Heart left ventricle (tissue), 16 donors: Measurements from ENCODE around the gene ABHD12B. TPM values are rescaled to one million over a fixed set of nuclear protein-coding genes. Genes with fewer than 3 reads are reported as not detected.

Experiments used
- ATAC-seq, 4 donors: fragments of 200-7000 bp; cut with Tn5 transposase; one replicate each; pipeline ENCODE4 v1.9.1; 2020 to 2022; ENCODE audit warnings: moderate library complexity in 4 of 4, mild to moderate bottlenecking in 3 of 4, moderate number of reproducible peaks in 1 of 4
- DNase-seq, 5 donors: peaks; one replicate each; pipeline ENCODE4 v3.0.0-alpha.2; 2020
- H3K27ac ChIP-seq, 12 donors: fragments of 200-600 bp; sonication (generic) in 4 of 12; one replicate each; pipeline versions ENCODE4 v1.5.0 to v1.8.0; 2016 to 2022; ENCODE audit warnings: mild to moderate bottlenecking in 2 of 12
- H3K27me3 ChIP-seq, 9 donors: fragments of 200-600 bp; sonication (generic) in 2 of 9; one replicate each; pipeline versions ENCODE4 v1.5.1 to v1.8.0; 2016 to 2022; ENCODE audit warnings: mild to moderate bottlenecking in 3 of 9
- H3K36me3 ChIP-seq, 9 donors: fragments of 200-600 bp; sonication (generic) in 2 of 9; one replicate each; pipeline versions ENCODE4 v1.5.0 to v1.8.0; 2018 to 2022; ENCODE audit warnings: mild to moderate bottlenecking in 2 of 9
- H3K4me1 ChIP-seq, 12 donors: fragments of 200-600 bp; sonication (generic) in 4 of 12; one replicate each; pipeline versions ENCODE4 v1.5.0 to v1.8.0; 2016 to 2022; ENCODE audit warnings: mild to moderate bottlenecking in 3 of 12
- H3K4me3 ChIP-seq, 12 donors: fragments of 200-600 bp; sonication (generic) in 4 of 12; one replicate each; pipeline versions ENCODE4 v1.5.0 to v1.8.0; 2017 to 2022; ENCODE audit warnings: mild to moderate bottlenecking in 9 of 12, moderate library complexity in 4 of 12
- H3K9me3 ChIP-seq, 12 donors: fragments of 200-600 bp; sonication (generic) in 4 of 12; one replicate each; pipeline versions ENCODE4 v1.5.0 to v1.8.0; 2016 to 2022; ENCODE audit warnings: mild to moderate bottlenecking in 1 of 12
- POLR2A ChIP-seq, 2 donors: fragments of 450-650 bp; IDR thresholded peaks; one replicate each; pipeline ENCODE4 v1.6.1; 2017; ENCODE audit warnings: antibody characterized with exemption in 2 of 2, mild to moderate bottlenecking in 2 of 2, moderate library complexity in 2 of 2
- WGBS, 4 donors: extraction: QIAGEN DNeasy Blood & Tissue Kit in 2 of 4; methylation state at CpG; one replicate each; pipeline versions ENCODE4 v1.1.5 to v1.1.7; 2013 to 2018; 5-methylcytosine and 5-hydroxymethylcytosine counted together
- intact Hi-C, 10 donors: fragments of 100-400 bp; cut with DNase I; formaldehyde crosslinking; loops; one replicate each; pipeline versions ENCODE4 v1.11.1 to v1.14.2; 2022
- polyA plus RNA-seq, 2 donors: library from polyadenylated mRNA; stranded (reverse); fragments of 200-250 nt; gene quantifications; one replicate each; pipeline ENCODE4 v1.2.3, GENCODE V29; 2013
- total RNA-seq, 9 donors: library from RNA; depleted of rRNA in 2 of 9; stranded (reverse); fragments of >200 nt in 2 of 9; fragmentation: NEBNext Ultra II Directional in 3 of 9; extraction: Animal tissue kit (Norgen Biotek cat#: 25700) in 3 of 9; gene quantifications; one replicate each; pipeline versions ENCODE4 v1.1.0 to v1.2.4, GENCODE V29; 2016 to 2023
- TF ChIP-seq, protein P1 (sequence below), 12 donors: fragments of 200-600 bp; sonication (generic) in 4 of 12; IDR thresholded peaks; one replicate each; pipeline versions ENCODE4 v1.5.0 to v1.8.0; 2018 to 2022; ENCODE audit warnings: antibody characterized with exemption in 12 of 12, mild to moderate bottlenecking in 5 of 12
- donor health status: ischemic (EF 13 %, LVEDD 7.1; RV severe dilation, severe dysfunction).
- donor health status: healthy with polysubstance abuse.
- donor health status: DM: no; HTN: yes; CAD: no.
- donor health status: DM: no; HTN: no; CAD: no.
- donor health status: ischemic (EF 25% LVEDD 6.9; RV normal size, moderate dysfunction).
- donor health status: ischemic (EF 25% LVEDD 5.7; RV mildly dilated, moderate dysfunction).
- donor health status: healthy.
- donor health status: DM: yes; HTN: yes; CAD: no.
- donor health status: ischemic (EF 35%, LVEDD 5.7; RV mildly dilated, moderate dysfunction).
- donor health status: nonischemic (EF 11% LVEDD 7.7; RV severe dilation, severe dysfunction).
- donor health status: DM: yes; HTN: yes; CAD: no.
- donor health status: PGD.
- donor health status: ischemic (EF 29% LVEDD 5.4; RV normal size, mild dysfunction).
- donor health status: nonischemic (EF 23%, LVEDD 6.1; RV moderate dilation, normal function).

ABHD12B gene
- total and polyA plus RNA-seq, 11 donors, result 1.2 TPM; not detected in 10

DNA sequence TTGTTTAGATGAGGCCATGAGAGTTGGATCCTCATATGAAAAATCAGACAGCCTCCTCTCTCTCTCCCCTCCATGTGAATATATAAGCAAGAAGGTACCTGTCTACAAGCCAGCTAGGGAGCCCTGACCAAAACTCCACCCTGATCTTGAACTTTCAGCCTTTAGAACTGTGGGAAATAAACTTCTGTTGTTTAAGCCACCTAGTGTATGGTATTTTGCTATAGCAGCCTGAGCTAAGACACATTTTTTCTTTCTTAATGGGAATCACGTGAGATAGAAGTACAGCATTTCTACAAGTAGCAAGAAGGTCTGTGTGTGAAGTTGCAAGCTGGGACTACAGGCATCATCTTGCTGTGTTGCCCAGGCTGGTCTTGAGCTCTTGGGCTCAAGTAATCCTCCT is 16.3 kb upstream of the ABHD12B start:
- 53 to 82% (median 70%) methylated on average over 1 of the region's 1 CpG for WGBS, 4 donors
- TF ChIP-seq POLR2A (IDR thresholded peaks at IDR 0.05), result no peak
- TF ChIP-seq, protein P1, sequence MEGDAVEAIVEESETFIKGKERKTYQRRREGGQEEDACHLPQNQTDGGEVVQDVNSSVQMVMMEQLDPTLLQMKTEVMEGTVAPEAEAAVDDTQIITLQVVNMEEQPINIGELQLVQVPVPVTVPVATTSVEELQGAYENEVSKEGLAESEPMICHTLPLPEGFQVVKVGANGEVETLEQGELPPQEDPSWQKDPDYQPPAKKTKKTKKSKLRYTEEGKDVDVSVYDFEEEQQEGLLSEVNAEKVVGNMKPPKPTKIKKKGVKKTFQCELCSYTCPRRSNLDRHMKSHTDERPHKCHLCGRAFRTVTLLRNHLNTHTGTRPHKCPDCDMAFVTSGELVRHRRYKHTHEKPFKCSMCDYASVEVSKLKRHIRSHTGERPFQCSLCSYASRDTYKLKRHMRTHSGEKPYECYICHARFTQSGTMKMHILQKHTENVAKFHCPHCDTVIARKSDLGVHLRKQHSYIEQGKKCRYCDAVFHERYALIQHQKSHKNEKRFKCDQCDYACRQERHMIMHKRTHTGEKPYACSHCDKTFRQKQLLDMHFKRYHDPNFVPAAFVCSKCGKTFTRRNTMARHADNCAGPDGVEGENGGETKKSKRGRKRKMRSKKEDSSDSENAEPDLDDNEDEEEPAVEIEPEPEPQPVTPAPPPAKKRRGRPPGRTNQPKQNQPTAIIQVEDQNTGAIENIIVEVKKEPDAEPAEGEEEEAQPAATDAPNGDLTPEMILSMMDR (IDR thresholded peaks at IDR 0.05), result no peak
- intact Hi-C loops, result loop anchor here in 2 of 10 donors (5.0 kb wide), 1 partner anchor 73 kb away; no protein-coding TSS in a partner anchor

DNA sequence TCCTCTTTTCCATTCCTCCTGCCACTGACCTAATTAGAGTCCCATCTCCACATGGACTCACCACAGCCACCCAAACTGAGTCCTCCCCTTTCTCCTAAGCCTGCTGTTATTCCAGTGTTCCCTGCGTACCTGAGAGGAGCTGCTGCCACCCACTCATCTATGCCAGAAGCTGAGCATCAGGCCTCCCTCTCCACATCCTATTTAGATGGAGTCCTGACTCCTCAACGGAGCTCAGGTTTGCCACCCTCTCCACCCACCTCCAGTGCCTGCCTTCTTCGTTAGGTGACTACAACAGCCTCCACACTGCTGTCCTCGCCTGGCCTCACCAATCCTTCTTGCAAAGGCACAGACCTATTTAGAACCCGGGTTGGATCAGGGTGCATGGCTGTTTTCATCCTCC is 15.2 kb upstream of the ABHD12B start:
- Histone ChIP-seq H3K27ac (no peak overlapping the region), H3K4me1 (peaks cover 0 to 11% (median 6%) of the 10 kb centered on the region in 12 donors), H3K36me3 (no peaks in the 10 kb centered on the region), H3K9me3 (no peaks in the 10 kb centered on the region), H3K27me3 (no peaks in the 10 kb centered on the region), H3K4me3 (no peak overlapping the region)
- ATAC-seq (no peak), DNase-seq (no peak)
- TF ChIP-seq POLR2A (IDR thresholded peaks at IDR 0.05), result no peak
- TF ChIP-seq, protein P1 (IDR thresholded peaks at IDR 0.05), result no peak
- 77 to 90% (median 83%) methylated on average over 5 of the region's 5 CpGs for WGBS, 4 donors
- intact Hi-C loops, result loop anchor here in 2 of 10 donors (5.0 kb wide), 1 partner anchor 74 kb away; no protein-coding TSS in a partner anchor

More for the DNA sequence above, 16.3 kb upstream of the ABHD12B start:
- peaks cover 0 to 11% (median 6%) of the 10 kb centered on the region in 12 donors for H3K4me1 ChIP-seq
- H3K36me3 ChIP-seq, result no peaks in the 10 kb centered on the region
- H3K4me3 ChIP-seq, result no peak overlapping the region
- no peaks in the 10 kb centered on the region for H3K9me3 ChIP-seq
- no peak for ATAC-seq
- no peak overlapping the region for H3K27ac ChIP-seq
- H3K27me3 ChIP-seq, result no peaks in the 10 kb centered on the region
- DNase-seq, result no peak

DNA sequence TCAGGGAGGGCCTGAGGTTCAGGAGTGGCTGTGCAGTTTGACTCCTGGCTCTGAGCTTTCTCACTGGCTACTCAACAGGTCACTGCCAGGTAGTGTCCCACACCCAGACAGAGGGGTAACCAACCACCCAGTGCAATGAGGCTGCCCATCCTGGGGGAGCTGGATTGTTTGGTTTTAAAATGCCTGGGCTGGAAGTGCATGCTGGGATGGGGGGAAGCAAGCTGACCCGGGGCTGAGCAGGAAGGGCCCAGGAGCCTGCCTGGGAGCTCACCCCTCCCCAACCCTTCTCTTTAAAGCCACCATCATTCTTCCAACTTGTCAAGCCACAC is 12.6 kb upstream of the ABHD12B start:
- 0 to 3% (median 0%) methylated on average over 1 of the region's 1 CpG for WGBS, 4 donors
- H3K4me1 ChIP-seq, result peaks cover 0 to 11% (median 6%) of the 10 kb centered on the region in 12 donors
- no peaks in the 10 kb centered on the region for H3K36me3 ChIP-seq
- ATAC-seq, result peak in 2 of 4 donors; percentile 4 to 21
- peak overlapping the region in 9 of 12 donors; percentile 8 to 86 (median 63) for H3K27ac ChIP-seq
- H3K27me3 ChIP-seq, result no peaks in the 10 kb centered on the region
- peak overlapping the region in 11 of 12 donors; percentile 29 to 73 (median 56) for H3K4me3 ChIP-seq
- H3K9me3 ChIP-seq, result no peaks in the 10 kb centered on the region
- no peak for DNase-seq
- TF ChIP-seq, protein P1 (IDR thresholded peaks at IDR 0.05), result no peak
- TF ChIP-seq POLR2A (IDR thresholded peaks at IDR 0.05), result no peak
- intact Hi-C loops, result loop anchor here in 2 of 10 donors (5.0 kb wide), 1 partner anchor 77 kb away; no protein-coding TSS in a partner anchor

DNA sequence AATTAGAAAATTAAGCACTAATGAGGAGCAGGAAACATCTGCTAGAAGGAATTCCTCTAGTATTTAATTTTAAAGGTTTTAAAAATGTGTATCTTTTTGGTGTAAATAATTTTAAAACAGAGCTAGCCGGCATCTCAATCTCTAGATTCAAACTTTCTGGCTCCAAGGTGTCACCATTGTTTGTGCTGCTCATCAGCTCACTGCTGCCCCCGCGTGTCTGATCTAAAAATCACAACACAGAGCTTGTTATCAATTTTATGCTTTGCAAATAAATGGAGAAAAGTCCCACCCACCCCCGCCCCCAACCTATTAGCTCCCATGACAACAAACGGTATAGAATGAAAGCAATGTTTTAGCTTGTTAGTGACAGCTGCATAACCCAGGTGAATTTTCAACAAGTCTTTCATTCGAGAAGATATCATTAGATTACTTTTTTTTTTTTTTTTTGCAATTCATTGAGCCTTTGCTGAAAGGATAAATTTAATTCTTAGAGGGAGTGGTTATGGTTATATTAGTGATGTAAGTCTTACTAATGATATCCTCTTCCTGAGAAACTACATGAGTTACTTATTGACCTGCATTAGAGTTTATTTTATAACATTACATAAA is 11.3 kb upstream of the ABHD12B start:
- 3 to 6% (median 6%) methylated on average over 6 of the region's 6 CpGs for WGBS, 4 donors
- ATAC-seq, result peak; percentile 57 to 82 (median 70)
- DNase-seq, result peak; percentile 64 to 78 (median 77)
- Histone ChIP-seq H3K36me3 (no peaks in the 10 kb centered on the region), H3K4me1 (peaks cover 0 to 14% (median 6%) of the 10 kb centered on the region in 12 donors), H3K4me3 (peak overlapping the region; percentile 12 to 73 (median 56)), H3K9me3 (no peaks in the 10 kb centered on the region), H3K27ac (peak overlapping the region in 9 of 12 donors; percentile 8 to 86 (median 63)), H3K27me3 (no peaks in the 10 kb centered on the region)
- intact Hi-C loops, result loop anchor here in 9 of 10 donors (2.0 to 10.0 kb wide), 7 partner anchors 68 to 258 kb away; no protein-coding TSS in a partner anchor
- TF ChIP-seq, protein P1 (IDR thresholded peaks at IDR 0.05), result peak; percentile 66 to 86 (median 79)
- no peak for TF ChIP-seq POLR2A (IDR thresholded peaks at IDR 0.05)
